Natural killer cell (primary cell): ENCODE results near the gene CNN1. TPM values are rescaled to one million over a fixed set of nuclear protein-coding genes. Genes with fewer than 3 reads are reported as not detected.

Experiments used
- ATAC-seq, 3 donors: fragments of 150-1000 bp in 2 of 3; fragments of 200-7000 bp in 1 of 3; cut with Tn5 transposase; 1 replicate in 1 of 3; 2 replicates in 2 of 3; pipeline ENCODE4 v1.10.0; 2021; ENCODE audit warnings: mild to moderate bottlenecking in 2 of 3, moderate library complexity in 2 of 3
- DNase-seq, 2 donors: peaks; one replicate each; pipeline versions ENCODE4 v3.0.0 to v3.0.0-alpha.2; 2013 to 2021; ENCODE audit warnings: mixed read lengths in 1 of 2
- H3K27ac ChIP-seq: one replicate; pipeline ENCODE4 v1.5.1; 2013; ENCODE audit warnings: mild to moderate bottlenecking, low read length
- H3K27me3 ChIP-seq: one replicate; pipeline ENCODE4 v1.6.1; 2013; ENCODE audit warnings: low read length; ENCODE audit not compliant: control insufficient read depth, insufficient read depth
- H3K36me3 ChIP-seq: one replicate; pipeline ENCODE4 v1.6.1; 2013; ENCODE audit warnings: low read length; ENCODE audit not compliant: control insufficient read depth, insufficient read depth
- H3K4me1 ChIP-seq: one replicate; pipeline ENCODE4 v1.6.1; 2013; ENCODE audit warnings: low read length; ENCODE audit not compliant: control insufficient read depth, insufficient read depth
- H3K4me3 ChIP-seq: one replicate; pipeline ENCODE4 v1.5.1; 2013; ENCODE audit warnings: low read length
- H3K9me3 ChIP-seq: one replicate; pipeline ENCODE4 v1.6.1; 2013; ENCODE audit warnings: low read length; ENCODE audit not compliant: control insufficient read depth, insufficient read depth
- H3K27ac Mint-ChIP-seq, 2 donors: one replicate each; pipeline ENCODE4 v1.8.0; 2022; ENCODE audit warnings: mild to moderate bottlenecking in 2 of 2, mixed read lengths in 2 of 2, moderate library complexity in 1 of 2
- H3K27me3 Mint-ChIP-seq, 2 donors: one replicate each; pipeline ENCODE4 v1.8.0; 2022; ENCODE audit warnings: low read depth in 2 of 2, mixed read lengths in 2 of 2
- H3K36me3 Mint-ChIP-seq: one replicate; pipeline ENCODE4 v1.8.0; 2022; ENCODE audit warnings: mixed read lengths
- H3K4me1 Mint-ChIP-seq, 2 donors: one replicate each; pipeline ENCODE4 v1.8.0; 2022; ENCODE audit warnings: mixed read lengths in 2 of 2
- H3K4me3 Mint-ChIP-seq: one replicate; pipeline ENCODE4 v1.8.0; 2022; ENCODE audit warnings: mild to moderate bottlenecking, moderate library complexity, mixed read lengths
- H3K9me3 Mint-ChIP-seq, 2 donors: one replicate each; pipeline ENCODE4 v1.8.0; 2022; ENCODE audit warnings: mixed read lengths in 2 of 2
- CTCF ChIP-seq: fragments of 200-600 bp; IDR thresholded peaks from one replicate; pipeline ENCODE4 v1.8.0; 2022; ENCODE audit warnings: antibody characterized with exemption
- WGBS: methylation state at CpG from one replicate; pipeline ENCODE4 v1.1.7; 2013; ENCODE audit warnings: missing lambda C conversion rate; ENCODE audit not compliant: insufficient coverage; 5-methylcytosine and 5-hydroxymethylcytosine counted together
- intact Hi-C: fragments of 100-400 bp; cut with micrococcal nuclease; formaldehyde crosslinking; loops from one replicate; pipeline ENCODE4 v1.14.2; 2022
- total RNA-seq, 4 donors: library from RNA; stranded (reverse); fragments of 120-200 nt in 1 of 4; gene quantifications; one replicate each; pipeline versions ENCODE4 v1.2.3 to v1.2.4, GENCODE V29; 2013 to 2022

The CNN1 gene
- not detected for total RNA-seq
- not detected for total RNA-seq (2013)

DNA sequence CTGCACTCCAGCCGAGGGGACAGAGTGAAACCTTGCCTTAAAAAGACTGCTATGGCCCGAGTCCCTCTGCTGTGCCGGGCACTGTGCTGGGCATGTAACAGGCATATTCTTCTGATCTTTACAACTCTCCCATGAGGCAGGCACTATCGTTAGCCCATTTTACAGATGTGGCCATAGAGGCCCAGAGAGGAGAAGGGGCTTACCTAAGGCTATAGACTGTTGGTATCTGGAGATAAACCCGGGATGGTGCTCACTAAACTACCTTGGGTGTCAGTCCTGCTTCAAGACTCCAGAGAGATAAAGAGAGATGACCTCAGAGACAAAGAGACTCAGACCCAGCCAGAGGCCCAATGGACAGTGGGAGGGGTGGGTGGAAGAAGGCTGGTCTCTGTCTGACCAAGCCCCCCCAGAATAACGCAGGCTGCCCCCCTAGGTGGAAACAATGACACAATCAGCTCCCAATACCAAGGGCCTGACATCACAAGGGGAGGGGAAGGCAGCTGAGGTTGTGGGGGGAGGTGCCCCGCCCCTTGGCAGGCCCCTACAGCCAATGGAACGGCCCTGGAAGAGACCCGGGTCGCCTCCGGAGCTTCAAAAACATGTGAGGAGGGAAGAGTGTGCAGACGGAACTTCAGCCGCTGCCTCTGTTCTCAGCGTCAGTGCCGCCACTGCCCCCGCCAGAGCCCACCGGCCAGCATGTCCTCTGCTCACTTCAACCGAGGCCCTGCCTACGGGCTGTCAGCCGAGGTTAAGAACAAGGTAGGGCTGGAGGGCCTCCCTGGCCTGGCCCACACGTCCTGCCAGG, at the start of gene CNN1:
Gene CNN1 (plus strand): TSS at position 620 of the 805 bp plus-strand sequence. CDS start 77 bp downstream, at position 697.
- Histone ChIP-seq H3K4me3 (no peak within 1 kb of the TSS), H3K27ac (no peak within 1 kb of the TSS), H3K4me1 (peaks cover 12% of the 10 kb centered on the region), H3K27me3 (peaks cover 5% of the 10 kb centered on the region), H3K9me3 (no peaks in the 10 kb centered on the region), H3K36me3 (no peaks in the 10 kb centered on the region)
- intact Hi-C loops, result no loop called here
- Mint-ChIP-seq H3K27me3 (peaks cover 12 to 16% of the 10 kb centered on the region in 2 donors), H3K27ac (no peak within 1 kb of the TSS), H3K4me1 (peaks cover 8 to 16% of the 10 kb centered on the region in 2 donors), H3K4me3 (no peak within 1 kb of the TSS), H3K36me3 (no peaks in the 10 kb centered on the region), H3K9me3 (no peaks in the 10 kb centered on the region)
- no peak for TF ChIP-seq CTCF
- ATAC-seq (no peak), DNase-seq (no peak)
- WGBS, result 37% methylated on average over 20 of the region's 21 CpGs

GRCh38 chr19:11489378-11489777, 49.3 kb upstream of the CNN1 start:
- Mint-ChIP-seq H3K27ac (no peak overlapping the region), H3K36me3 (no peaks in the 10 kb centered on the region), H3K4me3 (no peak overlapping the region), H3K9me3 (no peaks in the 10 kb centered on the region), H3K4me1 (peaks cover 0 to 5% of the 10 kb centered on the region in 2 donors), H3K27me3 (no peaks in the 10 kb centered on the region)
- no peak for TF ChIP-seq CTCF
- Histone ChIP-seq H3K27me3 (no peaks in the 10 kb centered on the region), H3K27ac (no peak overlapping the region), H3K4me3 (no peak overlapping the region), H3K9me3 (no peaks in the 10 kb centered on the region), H3K36me3 (peaks cover 7% of the 10 kb centered on the region), H3K4me1 (no peaks in the 10 kb centered on the region)
- intact Hi-C loops, result no loop called here
- DNase-seq (no peak), ATAC-seq (no peak)
- 95% methylated on average over 7 of the region's 7 CpGs for WGBS

GRCh38 chr19:11494634-11495285, 43.9 kb upstream of the CNN1 start:
- no peaks in the 10 kb centered on the region for H3K27me3 Mint-ChIP-seq
- Histone ChIP-seq H3K36me3 (peaks cover 12% of the 10 kb centered on the region), H3K4me3 (no peak overlapping the region), H3K9me3 (no peaks in the 10 kb centered on the region), H3K4me1 (no peaks in the 10 kb centered on the region), H3K27ac (no peak overlapping the region), H3K27me3 (no peaks in the 10 kb centered on the region)
- no peaks in the 10 kb centered on the region for H3K4me1 Mint-ChIP-seq
- intact Hi-C loops, result no loop called here
- no peak overlapping the region for H3K4me3 Mint-ChIP-seq
- H3K27ac Mint-ChIP-seq, result no peak overlapping the region
- no peaks in the 10 kb centered on the region for H3K9me3 Mint-ChIP-seq
- H3K36me3 Mint-ChIP-seq, result no peaks in the 10 kb centered on the region
- 96% methylated on average over 20 of the region's 27 CpGs for WGBS
- no peak for TF ChIP-seq CTCF
- ATAC-seq (no peak), DNase-seq (no peak)
